ENCODE results near the gene CCNQ.

CCNQ gene

GRCh38 chrX:153637121-153638040 lies 38.4 kb upstream of the CCNQ start:
- no peak for DNase-seq

- no peak for DNase-seq
Observed at GRCh38 chrX:153636716-153637115, 37.8 kb upstream of the CCNQ start.

- peak; percentile 74 for DNase-seq
Observed at GRCh38 chrX:153635788-153636668, 37.1 kb upstream of the CCNQ start.

GRCh38 chrX:153635388-153635787 lies 36.4 kb upstream of the CCNQ start:
- DNase-seq: no peak

- DNase-seq: no peak
Observed at GRCh38 chrX:153634832-153635231, 35.9 kb upstream of the CCNQ start.

GRCh38 chrX:153634236-153634635 lies 35.3 kb upstream of the CCNQ start:
- no peak for DNase-seq

- no peak for DNase-seq
Observed at GRCh38 chrX:153633607-153634180, 34.8 kb upstream of the CCNQ start.

- DNase-seq: no peak
Observed at GRCh38 chrX:153633048-153633447, 34.1 kb upstream of the CCNQ start.

GRCh38 chrX:153632595-153632946 lies 33.6 kb upstream of the CCNQ start:
- DNase-seq: no peak

GRCh38 chrX:153631907-153632594 lies 33.1 kb upstream of the CCNQ start:
- no peak for DNase-seq

- DNase-seq: no peak
Observed at GRCh38 chrX:153631346-153631745, 32.4 kb upstream of the CCNQ start.

- DNase-seq: no peak
Observed at GRCh38 chrX:153628665-153629064, 29.7 kb upstream of the CCNQ start.

- DNase-seq: no peak
Observed at GRCh38 chrX:153628129-153628528, 29.2 kb upstream of the CCNQ start.

- DNase-seq: no peak
Observed at GRCh38 chrX:153627675-153628111, 28.8 kb upstream of the CCNQ start.

GRCh38 chrX:153626863-153627674 lies 28.1 kb upstream of the CCNQ start:
- no peak for DNase-seq

GRCh38 chrX:153626025-153626633 lies 27.2 kb upstream of the CCNQ start:
- no peak for DNase-seq

- DNase-seq: no peak
Observed at GRCh38 chrX:153625271-153626024, 26.5 kb upstream of the CCNQ start.

GRCh38 chrX:153624196-153625091 lies 25.5 kb upstream of the CCNQ start:
- DNase-seq: no peak

- no peak for DNase-seq
Observed at GRCh38 chrX:153623310-153624029, 24.5 kb upstream of the CCNQ start.
